ENCODE results near the gene OR6Y1. TPM values are rescaled to one million over a fixed set of nuclear protein-coding genes. Genes with fewer than 3 reads are reported as not detected.

OR6Y1 gene
- total RNA-seq, 1 donor from 2014 or later: not detected

GRCh38 chr1:158496374-158496773 is 57.8 kb downstream of the OR6Y1 start:
- peak; percentile 17 for DNase-seq

DNA sequence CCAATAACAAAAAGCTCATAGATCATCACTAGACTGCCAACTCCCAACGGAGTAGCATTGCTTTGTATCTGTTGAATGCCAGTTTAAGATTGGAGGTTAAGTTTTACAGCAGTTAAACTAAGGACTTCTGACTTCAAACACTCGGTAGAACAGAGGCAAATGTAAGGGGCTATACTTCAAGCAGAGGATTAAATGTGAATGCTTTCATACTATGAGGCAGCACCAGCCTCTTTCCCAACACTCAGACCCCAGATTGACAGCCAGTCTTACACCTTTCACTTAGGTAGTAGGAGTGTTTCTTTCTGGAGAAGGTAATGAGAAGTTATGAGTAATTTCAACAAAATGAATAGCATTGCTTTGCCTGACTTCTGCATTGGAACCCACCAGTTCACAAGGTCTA is 59.4 kb downstream of the OR6Y1 start:
- DNase-seq: no peak

Other genes starting within 250 kb of the OR6Y1 start
- not detected in 2 replicates for gene CD1B, start 222.9 kb downstream of the OR6Y1 start, total RNA-seq
- gene CD1E, start 200.5 kb downstream of the OR6Y1 start, total RNA-seq: not detected in 2 replicates
- gene OR10T2, start 154.9 kb downstream of the OR6Y1 start, total RNA-seq: not detected in 2 replicates
- gene OR10K2, start 128.2 kb downstream of the OR6Y1 start, total RNA-seq: not detected in 2 replicates
- not detected in 2 replicates for gene OR10K1, start 92.6 kb downstream of the OR6Y1 start, total RNA-seq
- not detected in 2 replicates for gene OR10R2, start 82.2 kb downstream of the OR6Y1 start, total RNA-seq
- not detected in 2 replicates for gene OR6P1, start 16.2 kb upstream of the OR6Y1 start, total RNA-seq
- not detected in 2 replicates for gene OR10X1, start 25.5 kb upstream of the OR6Y1 start, total RNA-seq
- not detected in 2 replicates for gene OR10Z1, start 50.9 kb upstream of the OR6Y1 start, total RNA-seq
- gene SPTA1, start 132.3 kb upstream of the OR6Y1 start, total RNA-seq: 2.0 and 3.1 TPM in 2 replicates
- gene OR6K2, start 146.2 kb upstream of the OR6Y1 start, total RNA-seq: not detected in 2 replicates
- not detected in 2 replicates for gene OR6K3, start 166.3 kb upstream of the OR6Y1 start, total RNA-seq
- gene OR6K6, start 200.3 kb upstream of the OR6Y1 start, total RNA-seq: not detected in 2 replicates
- gene OR6N1, start 217.8 kb upstream of the OR6Y1 start, total RNA-seq: not detected in 2 replicates
- gene OR6N2, start 226.8 kb upstream of the OR6Y1 start, total RNA-seq: not detected in 2 replicates